GM19455 (cell line): ENCODE results near the gene NRDC.

ENCODE experiments used
- ATAC-seq: cut with Tn5 transposase; IDR thresholded peaks from one replicate; pipeline ENCODE4 v1.9.1; 2021; ENCODE audit not compliant: unreplicated experiment

Gene NRDC, protein sequence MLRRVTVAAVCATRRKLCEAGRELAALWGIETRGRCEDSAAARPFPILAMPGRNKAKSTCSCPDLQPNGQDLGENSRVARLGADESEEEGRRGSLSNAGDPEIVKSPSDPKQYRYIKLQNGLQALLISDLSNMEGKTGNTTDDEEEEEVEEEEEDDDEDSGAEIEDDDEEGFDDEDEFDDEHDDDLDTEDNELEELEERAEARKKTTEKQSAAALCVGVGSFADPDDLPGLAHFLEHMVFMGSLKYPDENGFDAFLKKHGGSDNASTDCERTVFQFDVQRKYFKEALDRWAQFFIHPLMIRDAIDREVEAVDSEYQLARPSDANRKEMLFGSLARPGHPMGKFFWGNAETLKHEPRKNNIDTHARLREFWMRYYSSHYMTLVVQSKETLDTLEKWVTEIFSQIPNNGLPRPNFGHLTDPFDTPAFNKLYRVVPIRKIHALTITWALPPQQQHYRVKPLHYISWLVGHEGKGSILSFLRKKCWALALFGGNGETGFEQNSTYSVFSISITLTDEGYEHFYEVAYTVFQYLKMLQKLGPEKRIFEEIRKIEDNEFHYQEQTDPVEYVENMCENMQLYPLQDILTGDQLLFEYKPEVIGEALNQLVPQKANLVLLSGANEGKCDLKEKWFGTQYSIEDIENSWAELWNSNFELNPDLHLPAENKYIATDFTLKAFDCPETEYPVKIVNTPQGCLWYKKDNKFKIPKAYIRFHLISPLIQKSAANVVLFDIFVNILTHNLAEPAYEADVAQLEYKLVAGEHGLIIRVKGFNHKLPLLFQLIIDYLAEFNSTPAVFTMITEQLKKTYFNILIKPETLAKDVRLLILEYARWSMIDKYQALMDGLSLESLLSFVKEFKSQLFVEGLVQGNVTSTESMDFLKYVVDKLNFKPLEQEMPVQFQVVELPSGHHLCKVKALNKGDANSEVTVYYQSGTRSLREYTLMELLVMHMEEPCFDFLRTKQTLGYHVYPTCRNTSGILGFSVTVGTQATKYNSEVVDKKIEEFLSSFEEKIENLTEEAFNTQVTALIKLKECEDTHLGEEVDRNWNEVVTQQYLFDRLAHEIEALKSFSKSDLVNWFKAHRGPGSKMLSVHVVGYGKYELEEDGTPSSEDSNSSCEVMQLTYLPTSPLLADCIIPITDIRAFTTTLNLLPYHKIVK

DNA sequence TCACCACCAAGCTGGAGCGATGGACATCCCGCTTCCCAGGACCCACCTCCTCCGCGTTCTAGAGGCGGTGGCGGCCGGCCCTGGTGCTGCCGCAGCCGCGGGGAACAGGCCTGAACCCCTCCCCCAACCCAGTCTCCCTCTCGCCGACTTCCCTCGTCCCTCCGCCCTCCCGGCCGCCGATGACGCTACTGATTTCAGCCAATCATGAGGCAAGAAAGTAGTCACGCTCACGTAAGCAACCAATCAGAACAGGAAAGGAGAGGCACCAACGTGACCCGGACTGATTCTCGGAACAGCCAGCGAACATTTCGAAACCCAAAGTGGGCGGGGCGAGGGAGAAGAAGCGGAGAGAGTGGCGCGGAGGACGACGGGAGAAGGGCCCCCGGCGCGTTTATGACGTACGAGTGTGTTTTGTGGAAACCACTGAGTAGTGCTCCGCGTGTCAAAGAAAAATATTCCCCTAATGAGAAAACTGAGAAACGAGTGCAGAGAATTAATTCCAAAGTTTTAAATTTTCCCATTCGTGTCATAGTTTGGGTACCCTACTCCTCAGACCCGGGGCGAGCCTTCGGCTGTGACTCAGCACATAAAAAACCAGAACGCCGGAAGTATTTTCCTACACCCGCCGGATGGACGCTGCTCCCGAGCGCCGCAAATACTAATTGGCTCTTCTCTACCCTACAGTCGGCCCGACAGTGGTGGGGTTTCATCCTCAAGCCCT is at the start of gene NRDC:
Gene NRDC, minus strand, starts transcription at position 112 of the 721 bp plus-strand sequence. CDS start 112 bp downstream, outside the sequence.
- ATAC-seq = peak; percentile 91

DNA sequence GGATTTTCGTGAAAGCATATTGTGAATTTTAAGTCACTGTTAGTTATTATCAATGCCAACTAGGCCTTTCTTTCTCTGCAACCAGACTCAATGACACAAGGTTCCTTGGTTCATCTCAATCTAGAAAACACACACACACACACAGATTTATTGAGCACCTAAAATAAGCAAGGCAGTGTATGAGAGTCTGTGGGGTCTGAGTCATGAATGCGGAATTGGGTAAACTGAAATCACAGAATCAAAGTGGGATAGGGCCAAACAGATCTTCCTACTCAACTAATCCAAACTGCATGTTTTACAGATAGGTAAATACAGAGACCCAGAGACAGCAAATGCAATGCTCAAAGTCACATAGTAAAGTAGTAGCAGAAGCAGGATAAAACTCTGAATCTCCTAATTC is 48.5 kb upstream of the NRDC start:
- ATAC-seq = no peak

DNA sequence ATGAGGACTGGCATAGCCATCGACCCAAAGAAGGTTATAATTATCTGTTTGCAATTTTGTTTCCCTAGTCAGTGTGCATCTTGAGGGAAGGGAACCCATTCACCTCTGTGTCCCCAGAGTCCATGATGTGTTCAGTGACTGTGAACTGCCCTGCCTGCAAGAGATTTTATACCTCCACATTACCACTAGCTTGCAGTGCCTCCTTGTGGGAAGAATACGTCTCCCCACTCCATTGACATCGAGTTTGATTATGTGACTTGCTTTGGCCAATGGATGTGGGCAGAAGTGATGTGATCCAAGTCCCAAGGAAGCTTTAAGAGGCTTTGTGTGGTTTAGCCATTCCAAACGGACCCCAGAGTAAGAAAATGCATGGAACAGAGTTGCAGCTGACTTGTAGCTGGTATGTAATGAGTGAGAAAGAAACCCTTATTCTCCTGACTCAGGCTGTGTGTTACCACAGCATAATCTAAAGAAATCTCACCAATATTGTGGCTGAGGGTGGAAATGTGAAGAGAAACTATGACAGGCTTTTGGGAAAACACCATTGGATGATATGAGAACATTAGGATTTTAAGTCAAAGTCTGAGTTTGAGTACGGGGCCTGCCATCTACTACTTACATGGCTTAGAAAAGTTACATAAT is 47.8 kb upstream of the NRDC start:
- no peak for ATAC-seq

DNA sequence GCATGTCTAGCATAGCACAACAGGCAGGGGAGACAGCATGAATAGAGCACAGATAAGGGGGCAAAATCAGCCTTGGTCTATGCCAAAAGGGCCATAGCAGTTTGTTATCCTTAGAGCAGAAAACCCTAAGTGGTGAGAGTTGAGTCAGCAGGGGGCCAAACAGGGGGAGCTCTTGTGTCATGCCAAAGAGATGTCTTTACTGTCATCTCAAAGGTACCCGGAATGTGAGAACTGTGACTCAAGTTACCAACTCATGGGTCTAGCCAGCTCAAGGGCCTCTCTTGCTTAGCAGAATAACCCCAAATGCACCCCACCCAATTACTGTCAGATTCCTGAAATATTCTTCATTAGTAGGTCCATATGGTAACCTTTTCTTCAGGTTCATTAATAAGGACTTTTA is 45.9 kb upstream of the NRDC start:
- no peak for ATAC-seq

DNA sequence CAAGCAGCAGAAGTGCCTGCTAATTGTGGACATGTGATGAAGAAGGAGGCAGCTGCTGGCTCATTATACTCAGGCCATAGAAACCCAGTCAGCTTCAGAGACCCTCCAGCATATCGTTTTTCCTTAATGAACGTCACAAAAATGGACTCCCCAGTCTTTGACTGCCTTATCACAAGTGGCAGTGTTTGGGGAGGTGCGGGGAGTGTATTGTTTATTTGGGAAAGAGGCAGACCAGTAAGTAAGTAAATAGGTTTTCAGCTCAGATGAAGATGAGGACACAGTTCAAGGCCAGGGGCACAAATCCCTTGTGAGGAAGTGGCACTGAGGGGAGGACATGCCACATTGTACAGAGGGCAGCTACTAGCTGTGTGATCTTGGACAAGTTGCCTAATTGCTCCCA is 43.5 kb upstream of the NRDC start:
- ATAC-seq = no peak

DNA sequence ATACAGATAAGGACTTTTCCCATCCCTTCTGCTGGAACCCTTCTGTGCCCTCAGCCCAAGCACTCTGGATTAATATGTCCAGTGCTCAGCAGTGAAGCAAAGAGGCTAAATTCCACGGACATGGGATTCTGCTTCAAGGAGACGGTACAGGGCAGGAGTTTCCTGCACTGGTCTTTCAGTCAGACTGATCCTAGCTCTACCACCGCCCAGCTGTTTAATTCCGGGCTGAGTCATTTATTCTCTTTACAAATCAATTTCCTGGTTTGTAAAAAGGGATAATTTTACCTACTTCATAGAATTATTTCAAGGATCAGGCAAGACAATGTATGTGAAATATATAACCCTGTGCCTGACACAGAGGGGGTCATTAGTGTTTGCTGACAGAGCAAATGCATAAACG is 41.6 kb upstream of the NRDC start:
- ATAC-seq = no peak

DNA sequence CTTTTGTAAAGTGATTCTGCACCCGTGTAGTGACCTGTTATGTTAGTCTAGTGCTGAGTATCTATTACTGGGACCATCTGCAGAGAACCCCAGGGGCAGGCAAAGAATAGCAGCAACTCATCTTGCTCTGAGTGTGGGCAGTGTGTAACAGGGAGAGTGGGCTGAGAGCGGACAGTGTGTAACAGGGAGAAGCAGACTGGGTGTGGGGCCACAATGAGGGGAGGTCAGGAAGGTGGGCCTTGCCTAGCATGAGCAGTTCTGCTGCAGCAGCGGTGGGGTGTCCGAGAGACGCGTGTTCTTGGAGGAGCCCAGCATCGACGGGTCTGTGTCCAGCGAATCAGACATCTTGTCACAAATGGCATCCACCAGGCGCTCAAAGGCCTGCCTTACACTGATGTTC is 41.2 kb upstream of the NRDC start:
- ATAC-seq = no peak

DNA sequence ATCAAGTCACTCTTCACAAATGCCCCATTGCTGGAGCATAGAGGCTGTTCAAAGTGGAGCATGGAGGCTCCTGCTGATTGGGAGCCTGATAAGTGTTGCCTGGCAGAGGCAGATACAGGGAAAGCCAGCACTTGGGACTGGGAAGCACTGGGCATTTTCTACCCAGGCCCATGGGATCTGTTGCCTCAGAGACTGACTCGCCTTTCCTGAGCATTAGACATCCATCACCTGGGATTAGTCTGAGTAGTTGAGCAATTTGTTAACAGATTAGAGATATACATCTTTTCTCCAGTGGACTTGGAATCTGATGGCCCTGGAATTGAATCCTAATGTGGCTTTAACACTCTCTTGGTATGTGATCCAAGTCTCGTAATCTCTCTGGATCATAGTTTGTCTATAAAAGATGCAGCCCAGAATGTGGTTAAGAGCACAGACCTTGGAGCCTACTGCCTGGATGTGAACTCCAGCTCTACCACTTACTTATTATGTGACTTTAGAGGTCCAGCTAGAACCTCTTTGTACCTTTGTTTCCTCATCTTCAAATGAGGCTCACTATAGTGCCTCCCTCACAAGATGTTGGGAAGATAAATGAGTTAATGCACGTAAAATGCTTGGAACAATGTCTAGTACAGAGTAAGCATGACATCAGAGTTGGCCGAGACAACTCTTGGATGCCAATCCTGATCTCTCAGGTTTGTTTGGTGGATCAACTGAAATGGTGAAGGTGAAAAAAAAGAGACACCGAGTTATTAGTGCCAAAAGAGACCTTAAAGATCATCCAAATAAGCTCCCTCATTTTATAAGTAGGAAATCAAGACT is 38.3 kb upstream of the NRDC start:
- no peak for ATAC-seq

DNA sequence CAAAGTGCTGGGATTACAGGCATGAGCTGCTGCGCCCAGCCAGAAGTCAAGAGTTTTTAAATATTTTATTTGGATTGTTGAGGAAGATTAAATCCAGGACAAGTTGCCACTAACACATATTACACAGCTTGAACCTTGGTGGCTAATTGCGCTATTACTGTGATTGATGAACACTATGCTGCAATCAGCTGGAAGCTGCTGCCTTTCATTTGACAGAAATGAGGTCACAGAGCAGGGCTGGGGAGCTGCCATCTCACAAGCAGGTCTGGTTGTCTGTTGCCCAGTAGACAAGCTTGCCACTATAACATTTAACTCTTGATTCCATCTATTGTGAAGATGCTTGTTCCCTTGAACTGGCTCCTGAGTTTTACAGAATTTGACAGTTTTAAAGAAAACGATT is 37.4 kb upstream of the NRDC start:
- no peak for ATAC-seq

DNA sequence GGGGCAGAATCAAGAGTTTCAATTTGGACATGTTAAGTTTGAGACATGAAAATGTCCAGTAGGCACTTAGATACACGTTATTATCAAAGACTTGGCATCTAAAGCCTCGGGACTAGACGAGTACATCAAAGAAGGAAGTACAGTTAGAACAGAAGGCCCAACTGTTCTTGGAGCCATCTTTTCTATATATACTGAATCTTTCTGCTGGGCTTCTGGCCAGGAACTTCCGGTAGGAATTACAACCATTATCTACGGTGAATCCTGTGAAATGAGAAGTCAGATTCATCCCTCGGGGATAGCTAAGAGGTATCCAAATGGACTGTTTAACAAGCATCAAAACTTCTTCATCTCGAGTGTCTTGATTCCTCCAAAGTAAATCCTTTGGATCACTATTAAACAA is 34.4 kb upstream of the NRDC start:
- no peak for ATAC-seq

DNA sequence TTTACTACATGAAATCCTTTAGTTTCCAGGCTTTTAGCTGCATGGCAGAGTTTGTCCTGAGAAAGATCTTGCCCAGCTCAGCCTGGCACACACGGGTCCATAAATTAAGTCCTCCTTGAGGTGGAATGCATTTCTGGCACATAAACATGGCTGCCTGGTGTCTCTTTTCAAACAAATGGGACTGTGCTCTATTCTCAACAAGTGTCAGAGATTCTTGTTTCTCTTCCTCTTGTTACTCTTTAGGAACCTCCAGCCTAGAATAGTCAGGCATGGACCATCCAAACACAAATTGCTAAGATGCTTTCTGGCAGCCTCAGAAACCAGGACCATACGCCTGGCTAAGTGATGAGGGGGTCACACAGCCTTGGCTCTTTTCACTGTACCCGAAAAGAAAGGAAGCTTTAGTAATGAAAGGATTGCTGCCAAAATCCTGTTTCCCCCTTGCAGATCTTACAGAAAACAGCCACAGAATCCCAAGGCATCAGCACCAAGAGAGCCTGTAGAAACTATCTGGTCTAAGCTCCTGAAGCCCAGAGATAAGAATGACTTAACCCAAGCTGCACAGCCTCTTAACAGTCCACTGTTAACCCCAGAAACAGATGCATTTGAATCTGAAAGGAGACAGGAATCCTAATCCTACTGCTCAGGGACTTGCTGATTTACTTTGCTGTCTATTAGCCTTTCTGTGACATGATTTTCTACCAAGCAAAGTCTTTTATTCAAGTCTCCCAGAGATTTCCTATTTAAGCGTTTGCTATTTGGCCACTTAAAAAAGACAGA is 31.9 kb upstream of the NRDC start:
- no peak for ATAC-seq

DNA sequence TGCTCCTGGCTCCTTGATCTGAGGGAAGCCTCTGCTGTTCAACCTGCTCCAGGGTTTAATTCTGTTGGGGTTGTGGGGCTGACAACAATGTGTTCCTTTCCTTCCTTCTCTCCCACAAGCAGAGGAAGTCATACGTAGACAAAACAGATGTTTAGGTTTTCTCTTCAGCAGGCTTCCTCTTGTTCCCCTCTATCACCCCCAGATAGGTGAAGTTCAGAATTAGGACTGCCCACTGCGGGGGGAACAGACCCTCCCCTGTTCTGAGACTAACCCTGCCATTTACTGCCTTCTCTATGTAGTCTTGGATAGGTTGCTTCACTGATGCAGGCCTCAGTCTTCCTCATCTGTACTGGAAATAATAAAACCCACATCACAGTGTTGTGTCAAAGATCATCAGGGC is 30.0 kb upstream of the NRDC start:
- ATAC-seq = no peak

DNA sequence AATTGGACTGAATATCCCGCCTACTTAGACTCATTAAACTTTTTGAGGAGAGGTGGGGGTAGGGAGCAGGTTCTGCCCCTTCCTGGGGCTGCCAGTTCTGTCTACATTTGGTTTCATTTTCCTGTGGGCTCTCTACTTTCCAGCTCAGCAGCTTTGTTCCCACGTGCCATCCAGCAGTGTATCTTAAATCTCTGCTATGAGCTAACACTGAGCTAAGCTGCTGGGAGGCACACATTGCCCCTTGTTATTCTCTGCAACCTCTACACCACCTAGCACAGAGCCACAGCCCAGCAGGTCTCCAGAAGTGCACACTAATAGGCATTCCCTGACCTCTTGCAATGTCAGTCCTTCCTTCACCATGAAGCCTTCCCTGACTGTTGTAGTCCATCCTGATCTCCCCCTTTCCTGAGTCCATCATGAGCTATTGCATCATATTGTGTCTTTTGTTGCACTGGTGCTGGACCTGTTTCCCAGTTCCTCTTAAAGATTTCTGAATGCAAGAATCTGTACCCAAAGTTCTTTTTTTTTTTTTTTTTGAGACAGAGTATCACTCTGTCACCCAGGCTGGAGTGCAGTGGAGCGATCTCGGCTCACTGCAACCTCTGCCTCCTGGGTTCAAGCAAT is 28.7 kb upstream of the NRDC start:
- no peak for ATAC-seq

DNA sequence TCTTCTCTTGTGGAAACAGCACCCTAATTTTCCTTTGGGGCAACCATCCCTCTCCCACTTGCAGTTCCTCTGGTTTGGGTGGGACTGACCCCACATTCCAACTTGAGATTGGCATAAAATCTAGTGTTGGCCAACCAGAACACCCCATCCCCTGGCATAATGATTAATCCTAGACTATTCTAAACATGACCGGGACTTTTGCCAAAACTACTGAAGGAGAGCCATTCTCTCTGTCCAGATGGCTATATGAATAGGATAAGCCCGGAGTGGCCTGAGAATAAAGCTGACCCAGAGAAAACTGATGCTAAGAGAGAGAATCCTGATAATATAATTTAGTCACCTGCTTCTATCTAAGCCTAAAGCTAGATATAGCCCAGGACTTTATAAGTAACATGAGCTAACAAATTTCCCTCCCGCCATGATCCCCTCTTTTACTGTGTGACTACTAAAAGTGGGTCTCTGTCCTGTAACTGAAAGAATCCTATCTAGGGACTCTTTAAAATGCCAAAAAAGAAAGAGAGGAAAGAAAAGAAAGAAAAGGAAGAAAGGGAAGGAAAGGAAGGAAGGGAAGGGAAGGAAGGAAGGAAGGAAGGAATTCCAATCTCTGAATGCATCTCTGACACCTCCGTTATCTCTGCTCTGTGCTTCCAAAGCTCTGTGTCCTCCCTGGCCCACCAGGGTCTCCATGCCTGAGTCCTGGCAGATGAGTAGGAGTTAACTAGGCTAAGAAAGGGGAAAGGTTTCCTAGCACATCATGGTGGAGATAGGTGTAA is 28.0 kb upstream of the NRDC start:
- ATAC-seq = no peak

DNA sequence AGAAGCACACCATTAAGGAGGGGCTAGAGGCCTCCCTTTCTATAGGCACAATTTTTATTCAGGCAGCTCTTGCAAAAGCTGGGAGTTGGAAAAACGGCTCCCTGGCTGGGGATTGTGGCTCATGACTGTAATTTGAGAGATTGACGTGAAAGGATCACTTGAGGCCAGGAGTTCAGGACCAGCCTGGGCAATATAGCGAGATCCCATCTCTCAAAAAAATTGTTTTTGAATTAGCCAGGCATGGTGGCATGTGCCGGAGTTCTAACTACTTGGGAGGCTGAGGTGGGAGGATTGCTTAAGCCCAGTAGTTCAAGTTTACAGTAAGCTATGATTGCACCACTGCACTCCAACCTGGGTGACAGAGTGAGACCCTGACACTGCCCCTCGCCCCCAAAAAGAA is 23.9 kb upstream of the NRDC start:
- ATAC-seq = no peak

DNA sequence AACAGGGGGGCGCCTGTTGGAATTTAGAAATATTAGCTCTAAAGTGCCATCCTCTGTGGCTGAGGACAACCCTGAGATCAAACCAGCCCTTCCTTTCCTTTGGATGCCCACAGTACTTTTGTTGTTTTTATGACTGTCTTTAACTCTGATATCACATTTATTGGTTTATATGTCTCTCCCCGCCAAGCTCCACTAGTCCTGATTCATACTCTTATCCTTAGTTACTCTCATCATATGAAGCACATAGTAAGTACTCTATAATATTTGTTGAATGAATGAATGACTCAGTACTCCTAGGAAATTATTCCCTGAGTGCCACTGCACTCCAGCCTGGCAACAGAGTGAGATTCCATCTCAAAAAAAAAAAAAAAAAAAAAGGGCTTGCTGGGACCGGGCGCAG is 22.6 kb upstream of the NRDC start:
- ATAC-seq = no peak

DNA sequence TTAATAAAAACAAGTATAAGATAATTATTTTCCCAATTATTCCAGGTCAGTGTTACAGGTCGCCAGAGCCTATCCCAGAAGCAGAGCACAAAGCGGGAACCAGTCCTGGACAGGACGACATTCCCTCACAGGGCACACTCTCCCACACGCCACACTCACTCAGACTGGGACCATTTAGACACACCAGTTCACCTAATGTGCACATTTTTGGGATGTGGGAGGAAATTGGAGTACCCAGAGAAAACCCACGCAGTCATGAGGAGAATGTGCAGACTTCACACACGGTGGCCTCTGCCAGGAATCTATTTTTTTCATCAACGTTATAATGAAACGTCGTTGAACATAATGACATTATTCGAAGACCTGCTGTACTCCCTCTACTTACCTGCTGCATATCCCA is 20.5 kb upstream of the NRDC start:
- ATAC-seq = no peak
